ENCODE data around the gene GPR142. TPM values are rescaled to one million over a fixed set of nuclear protein-coding genes. Genes with fewer than 3 reads are reported as not detected.

GPR142 gene
- total RNA-seq, 5 donors from 2014 or later (not counting 1 experiment from before 2014, with no cell fraction given), result not detected

DNA sequence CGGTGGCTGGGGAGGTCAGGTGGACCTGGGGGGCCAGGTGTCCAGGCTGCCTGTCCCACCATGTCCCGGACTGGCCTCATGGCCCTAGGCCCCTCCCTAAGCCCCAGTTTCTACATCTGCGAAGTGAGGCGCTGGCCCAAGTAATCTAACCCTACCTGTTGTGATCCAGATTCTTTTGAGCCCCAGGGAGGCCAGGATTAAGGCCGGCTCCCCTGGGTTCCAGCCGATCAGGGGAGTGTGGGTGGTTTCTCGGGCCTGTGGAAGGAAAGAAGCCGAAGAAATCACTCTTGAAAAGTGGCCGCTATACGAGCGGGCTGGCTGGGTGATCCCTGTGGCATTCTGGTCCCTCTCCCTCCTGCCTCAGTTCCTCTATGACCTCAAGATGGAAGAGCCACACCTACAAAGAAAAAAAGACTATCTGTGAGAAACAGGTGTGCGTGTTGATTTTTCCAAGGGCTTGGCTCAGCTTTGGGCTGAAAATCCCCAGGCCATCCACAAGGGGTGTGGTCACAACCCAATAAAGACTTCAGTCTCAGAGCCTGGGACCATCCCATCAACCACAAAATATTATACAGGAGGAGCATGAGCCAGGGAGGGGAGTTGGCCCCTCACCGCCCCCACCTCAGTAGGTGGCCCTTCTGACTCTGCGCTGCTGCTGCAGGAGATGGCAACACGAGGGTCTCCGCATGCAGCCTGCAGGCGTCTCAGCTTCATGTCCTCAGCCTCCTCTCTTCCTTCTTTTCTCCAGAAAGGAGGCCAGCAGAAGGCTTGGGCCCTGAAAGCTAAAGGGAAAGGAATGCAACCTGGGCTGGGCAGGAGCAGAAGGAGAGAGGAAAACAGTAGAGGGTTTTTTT lies 20.3 kb downstream of the GPR142 start:
- WGBS (ENCODE audit: insufficient coverage), result 100% methylated on average over 5 of the region's 17 CpGs

DNA sequence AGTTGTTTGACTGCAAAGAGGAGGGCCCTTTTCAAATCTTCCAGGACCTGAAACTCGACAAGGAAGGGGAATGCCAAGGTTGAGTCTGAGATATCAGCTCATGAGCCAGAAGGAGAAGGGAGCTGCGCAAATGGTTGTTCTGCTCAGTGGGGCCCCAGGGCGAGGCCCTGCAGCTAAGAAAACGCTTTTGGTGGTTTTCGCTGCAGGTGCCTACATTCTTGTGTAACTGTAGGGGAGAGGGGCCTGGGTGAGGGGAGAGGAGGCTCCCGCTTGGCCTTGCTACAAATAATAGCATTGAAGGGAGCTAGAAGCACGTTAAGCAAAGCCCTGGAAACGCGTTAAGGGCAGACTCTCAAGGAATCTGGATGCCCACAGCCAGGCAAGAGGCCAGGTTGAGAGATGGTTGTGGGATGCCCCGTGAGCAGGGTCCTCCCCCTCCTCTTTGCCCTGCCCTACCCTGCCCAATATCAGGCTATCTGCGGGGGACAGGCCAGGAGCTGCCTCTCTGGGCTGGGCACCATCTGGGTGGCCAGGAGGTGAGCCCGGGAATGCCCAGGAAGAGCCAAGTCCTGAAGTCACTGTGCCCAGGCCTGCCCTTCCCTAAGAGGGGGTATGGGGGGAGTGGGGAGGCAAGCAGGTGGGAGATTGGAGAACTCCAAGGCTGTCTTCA lies 21.9 kb downstream of the GPR142 start:
- no peak overlapping the region for H3K4me3 Mint-ChIP-seq
- ChIA-PET POLR2A (no interaction called here), CTCF (no interaction called here)
- Histone ChIP-seq H3K4me1 (ENCODE audit: control insufficient read depth in 1 of 2, extremely low read depth in 1 of 2, insufficient read depth in 2 of 2, low read length in 2 of 2) (no peaks in the 10 kb centered on the region), H3K36me3 (ENCODE audit: control insufficient read depth in 2 of 2, extremely low read depth in 1 of 2, insufficient read depth in 1 of 2, low read length in 1 of 2) (no peaks in the 10 kb centered on the region), H3K4me3 (ENCODE audit: control insufficient read depth in 1 of 2, extremely low read depth in 1 of 2, low read length in 1 of 2) (no peak overlapping the region), H3K9me3 (no peaks in the 10 kb centered on the region), H3K27me3 (replicated peaks in 1 of 2; ENCODE audit: control insufficient read depth in 2 of 2, extremely low read depth in 1 of 2, insufficient read depth in 2 of 2, low read length in 1 of 2) (peaks cover 0 to 20% of the 10 kb centered on the region in 2 experiments), H3K27ac (ENCODE audit: low read length) (no peak overlapping the region)
- ATAC-seq (replicated peaks in 1 of 4) (no peak), DNase-seq (no peak)
- 50% methylated on average over 7 of the region's 12 CpGs for WGBS (ENCODE audit: insufficient coverage)
- no peaks in the 10 kb centered on the region for H3K9me3 Mint-ChIP-seq
- H3K27ac Mint-ChIP-seq, result no peak overlapping the region
- H3K27me3 Mint-ChIP-seq, result no peaks in the 10 kb centered on the region
- no peaks in the 10 kb centered on the region for H3K36me3 Mint-ChIP-seq
- no peaks in the 10 kb centered on the region for H3K4me1 Mint-ChIP-seq

More for the DNA sequence above, 20.3 kb downstream of the GPR142 start:
- H3K4me3 ChIP-seq (ENCODE audit: control insufficient read depth in 1 of 2, extremely low read depth in 1 of 2, low read length in 1 of 2), result no peak overlapping the region
- H3K27ac Mint-ChIP-seq, result no peak overlapping the region
- no peaks in the 10 kb centered on the region for H3K4me1 Mint-ChIP-seq
- no peak overlapping the region for H3K4me3 Mint-ChIP-seq
- H3K36me3 Mint-ChIP-seq, result no peaks in the 10 kb centered on the region
- no peak for DNase-seq
- CTCF ChIA-PET, result no interaction called here
- H3K4me1 ChIP-seq (ENCODE audit: control insufficient read depth in 1 of 2, extremely low read depth in 1 of 2, insufficient read depth in 2 of 2, low read length in 2 of 2), result no peaks in the 10 kb centered on the region
- POLR2A ChIA-PET, result no interaction called here
- H3K9me3 Mint-ChIP-seq, result no peaks in the 10 kb centered on the region
- H3K27me3 Mint-ChIP-seq, result no peaks in the 10 kb centered on the region
- ATAC-seq (replicated peaks in 1 of 4), result no peak
- H3K27me3 ChIP-seq (replicated peaks in 1 of 2; ENCODE audit: control insufficient read depth in 2 of 2, extremely low read depth in 1 of 2, insufficient read depth in 2 of 2, low read length in 1 of 2), result peaks cover 0 to 22% of the 10 kb centered on the region in 2 experiments
- H3K36me3 ChIP-seq (ENCODE audit: control insufficient read depth in 2 of 2, extremely low read depth in 1 of 2, insufficient read depth in 1 of 2, low read length in 1 of 2), result no peaks in the 10 kb centered on the region
- H3K9me3 ChIP-seq, result no peaks in the 10 kb centered on the region
- no peak overlapping the region for H3K27ac ChIP-seq (ENCODE audit: low read length)

DNA sequence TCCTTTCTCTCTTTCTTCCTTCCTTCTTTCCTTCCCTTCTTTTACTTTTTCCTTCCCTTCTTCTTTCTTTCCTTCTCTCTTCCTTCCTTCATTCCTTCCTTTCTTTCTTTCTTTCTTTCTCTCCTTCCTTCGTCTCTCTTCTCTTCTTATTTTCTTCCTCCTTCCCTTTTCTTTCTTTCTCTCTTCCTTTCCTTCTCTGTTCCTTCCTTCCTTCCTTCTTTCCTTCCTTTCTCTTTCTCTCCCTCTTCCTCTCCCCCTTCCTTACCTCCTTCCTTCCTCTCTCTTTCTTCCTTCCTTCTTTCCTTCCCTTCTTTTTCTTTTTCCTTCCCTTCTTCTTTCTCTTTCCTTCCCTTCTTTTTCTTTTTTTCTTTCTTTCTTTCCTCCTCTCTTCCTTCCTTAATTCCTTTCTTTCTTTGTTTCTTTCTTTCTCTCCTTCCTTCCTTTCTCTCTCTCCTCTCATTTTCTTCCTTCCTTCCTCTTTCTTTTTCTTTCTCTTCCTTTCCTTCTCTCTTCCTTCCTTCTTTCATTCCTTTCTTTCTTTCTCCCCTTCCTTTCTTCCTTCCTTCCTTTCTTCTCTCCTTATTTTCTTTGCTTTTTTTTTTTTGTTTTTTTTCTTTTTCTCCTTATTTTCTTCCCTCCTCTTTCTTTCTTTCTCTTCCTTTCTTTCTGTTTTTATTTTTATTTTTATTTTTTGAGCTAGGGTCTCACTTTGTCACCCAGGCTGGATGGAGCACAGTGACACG lies 22.8 kb downstream of the GPR142 start:
- DNase-seq (no peak), ATAC-seq (replicated peaks in 1 of 4) (no peak)
- ChIA-PET POLR2A (no interaction called here), CTCF (no interaction called here)
- Histone ChIP-seq H3K4me1 (ENCODE audit: control insufficient read depth in 1 of 2, extremely low read depth in 1 of 2, insufficient read depth in 2 of 2, low read length in 2 of 2) (no peaks in the 10 kb centered on the region), H3K4me3 (ENCODE audit: control insufficient read depth in 1 of 2, extremely low read depth in 1 of 2, low read length in 1 of 2) (no peak overlapping the region), H3K36me3 (ENCODE audit: control insufficient read depth in 2 of 2, extremely low read depth in 1 of 2, insufficient read depth in 1 of 2, low read length in 1 of 2) (no peaks in the 10 kb centered on the region), H3K9me3 (no peaks in the 10 kb centered on the region), H3K27me3 (replicated peaks in 1 of 2; ENCODE audit: control insufficient read depth in 2 of 2, extremely low read depth in 1 of 2, insufficient read depth in 2 of 2, low read length in 1 of 2) (peaks cover 0 to 23% of the 10 kb centered on the region in 2 experiments), H3K27ac (ENCODE audit: low read length) (no peak overlapping the region)
- Mint-ChIP-seq H3K27me3 (no peaks in the 10 kb centered on the region), H3K4me1 (no peaks in the 10 kb centered on the region), H3K27ac (no peak overlapping the region), H3K36me3 (no peaks in the 10 kb centered on the region), H3K4me3 (no peak overlapping the region), H3K9me3 (no peaks in the 10 kb centered on the region)
- WGBS (ENCODE audit: insufficient coverage), result 91% methylated on average over 1 of the region's 2 CpGs

DNA sequence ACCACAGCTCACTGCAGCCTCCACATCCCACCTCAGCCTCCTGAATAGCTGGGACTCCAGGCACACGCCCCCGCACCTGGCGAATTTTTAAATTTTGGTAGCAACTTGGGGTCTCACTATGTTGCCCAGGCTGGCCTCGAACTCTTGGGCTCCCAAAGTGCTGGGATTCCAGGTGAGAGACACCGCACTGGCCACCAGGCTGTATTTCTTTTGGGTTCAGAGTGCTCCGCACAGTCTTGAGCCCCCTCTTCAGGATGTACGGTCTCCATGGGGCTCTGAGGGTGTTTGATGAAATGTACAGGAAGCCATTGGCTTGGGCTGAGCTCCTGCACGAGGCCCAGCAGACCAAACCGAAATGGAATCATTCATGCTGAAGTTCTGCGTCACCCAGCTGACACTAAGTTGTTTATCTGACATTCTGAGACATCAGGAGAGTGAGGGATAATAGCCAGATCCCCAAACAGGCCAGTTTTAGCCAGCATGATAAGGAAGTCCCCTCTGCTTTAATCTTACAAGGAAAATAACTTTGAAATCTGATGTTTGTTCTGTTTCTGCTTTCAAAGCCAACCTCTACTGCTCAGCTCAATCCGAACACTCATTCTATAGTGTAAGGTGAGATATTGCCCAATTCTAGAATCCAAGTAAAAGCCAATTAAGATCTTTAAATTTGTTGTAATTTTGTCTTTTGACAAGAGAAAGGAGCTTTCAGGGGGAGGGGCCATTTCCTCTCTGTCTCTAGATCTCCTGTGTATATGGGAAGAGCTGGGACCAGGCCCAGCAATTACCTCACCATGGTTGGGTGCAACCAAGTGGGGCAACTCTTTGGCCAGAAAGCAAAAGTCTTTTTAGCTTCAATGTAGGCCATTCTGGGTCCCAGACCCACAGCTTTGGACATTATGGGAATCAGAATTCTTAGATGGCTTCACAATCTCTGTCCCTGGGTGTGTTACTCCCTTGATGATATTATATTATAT lies 23.7 kb downstream of the GPR142 start:
- no peaks in the 10 kb centered on the region for H3K4me1 ChIP-seq (ENCODE audit: control insufficient read depth in 1 of 2, extremely low read depth in 1 of 2, insufficient read depth in 2 of 2, low read length in 2 of 2)
- ChIA-PET CTCF (interaction anchor here in 1 of 2 donors (0.5 to 0.7 kb wide), 3 partner anchors 11 to 28 kb away, joined by 3 to 4 read pairs (median 3); no protein-coding TSS in a partner anchor), POLR2A (no interaction called here)
- no peak overlapping the region for H3K4me3 Mint-ChIP-seq
- no peak overlapping the region for H3K27ac Mint-ChIP-seq
- WGBS (ENCODE audit: insufficient coverage), result 73% methylated on average over 9 of the region's 11 CpGs
- H3K4me3 ChIP-seq (ENCODE audit: control insufficient read depth in 1 of 2, extremely low read depth in 1 of 2, low read length in 1 of 2), result no peak overlapping the region
- peaks cover 0 to 4% of the 10 kb centered on the region in 2 donors for H3K27me3 Mint-ChIP-seq
- H3K9me3 ChIP-seq, result no peaks in the 10 kb centered on the region
- no peaks in the 10 kb centered on the region for H3K4me1 Mint-ChIP-seq
- ATAC-seq (replicated peaks in 1 of 4) (no peak), DNase-seq (no peak)
- no peaks in the 10 kb centered on the region for H3K36me3 ChIP-seq (ENCODE audit: control insufficient read depth in 2 of 2, extremely low read depth in 1 of 2, insufficient read depth in 1 of 2, low read length in 1 of 2)
- peaks cover 0 to 24% of the 10 kb centered on the region in 2 experiments for H3K27me3 ChIP-seq (replicated peaks in 1 of 2; ENCODE audit: control insufficient read depth in 2 of 2, extremely low read depth in 1 of 2, insufficient read depth in 2 of 2, low read length in 1 of 2)
- H3K9me3 Mint-ChIP-seq, result no peaks in the 10 kb centered on the region
- H3K36me3 Mint-ChIP-seq, result no peaks in the 10 kb centered on the region
- no peak overlapping the region for H3K27ac ChIP-seq (ENCODE audit: low read length)

DNA sequence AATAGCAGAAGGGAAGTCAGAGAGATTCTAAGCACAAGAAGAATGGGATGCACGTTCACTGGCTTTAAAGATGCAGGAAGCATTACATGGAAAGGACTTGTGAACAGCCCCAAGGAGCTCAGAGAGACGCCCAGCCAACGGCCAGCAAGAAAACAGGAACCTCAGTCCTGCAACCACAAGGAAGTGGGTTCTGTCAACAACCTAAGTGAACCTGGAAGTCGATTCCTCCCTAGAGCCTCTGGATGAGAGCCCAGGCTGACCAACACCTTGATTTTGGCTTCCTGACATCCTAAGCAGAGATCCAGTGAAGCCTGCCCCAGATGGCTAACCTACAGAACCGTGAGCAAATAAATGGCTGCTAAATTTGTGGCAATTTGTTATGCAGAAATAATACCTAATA lies 24.5 kb downstream of the GPR142 start:
- CTCF ChIA-PET, result interaction anchor here in 1 of 2 donors (0.6 to 0.7 kb wide), 2 partner anchors 12 to 29 kb away, joined by 3 read pairs; no protein-coding TSS in a partner anchor
- Mint-ChIP-seq H3K36me3 (no peaks in the 10 kb centered on the region), H3K4me1 (no peaks in the 10 kb centered on the region), H3K27ac (no peak overlapping the region), H3K9me3 (no peaks in the 10 kb centered on the region), H3K27me3 (peaks cover 0 to 4% of the 10 kb centered on the region in 2 donors), H3K4me3 (no peak overlapping the region)
- no peak for ATAC-seq (replicated peaks in 1 of 4)
- Histone ChIP-seq H3K36me3 (ENCODE audit: control insufficient read depth in 2 of 2, extremely low read depth in 1 of 2, insufficient read depth in 1 of 2, low read length in 1 of 2) (no peaks in the 10 kb centered on the region), H3K27ac (ENCODE audit: low read length) (no peak overlapping the region), H3K9me3 (no peaks in the 10 kb centered on the region), H3K4me3 (ENCODE audit: control insufficient read depth in 1 of 2, extremely low read depth in 1 of 2, low read length in 1 of 2) (no peak overlapping the region), H3K4me1 (ENCODE audit: control insufficient read depth in 1 of 2, extremely low read depth in 1 of 2, insufficient read depth in 2 of 2, low read length in 2 of 2) (no peaks in the 10 kb centered on the region), H3K27me3 (replicated peaks in 1 of 2; ENCODE audit: control insufficient read depth in 2 of 2, extremely low read depth in 1 of 2, insufficient read depth in 2 of 2, low read length in 1 of 2) (peaks cover 0 to 23% of the 10 kb centered on the region in 2 experiments)
- no peak for DNase-seq
- POLR2A ChIA-PET, result no interaction called here
- 32% methylated on average over 4 of the region's 5 CpGs for WGBS (ENCODE audit: insufficient coverage)
